HG03565 (cell line): ENCODE measurements around the gene CARS2.
"Not testable (repeated sequence)": the region's sequence is repeated elsewhere in the genome, so short reads cannot be mapped to it uniquely, and the experiment has no call there.

Experiments
- ATAC-seq: cut with Tn5 transposase; IDR thresholded peaks from one replicate; pipeline ENCODE4 v1.9.1; 2021; ENCODE audit warnings: mild to moderate bottlenecking, moderate library complexity; ENCODE audit not compliant: unreplicated experiment

CARS2 gene

DNA sequence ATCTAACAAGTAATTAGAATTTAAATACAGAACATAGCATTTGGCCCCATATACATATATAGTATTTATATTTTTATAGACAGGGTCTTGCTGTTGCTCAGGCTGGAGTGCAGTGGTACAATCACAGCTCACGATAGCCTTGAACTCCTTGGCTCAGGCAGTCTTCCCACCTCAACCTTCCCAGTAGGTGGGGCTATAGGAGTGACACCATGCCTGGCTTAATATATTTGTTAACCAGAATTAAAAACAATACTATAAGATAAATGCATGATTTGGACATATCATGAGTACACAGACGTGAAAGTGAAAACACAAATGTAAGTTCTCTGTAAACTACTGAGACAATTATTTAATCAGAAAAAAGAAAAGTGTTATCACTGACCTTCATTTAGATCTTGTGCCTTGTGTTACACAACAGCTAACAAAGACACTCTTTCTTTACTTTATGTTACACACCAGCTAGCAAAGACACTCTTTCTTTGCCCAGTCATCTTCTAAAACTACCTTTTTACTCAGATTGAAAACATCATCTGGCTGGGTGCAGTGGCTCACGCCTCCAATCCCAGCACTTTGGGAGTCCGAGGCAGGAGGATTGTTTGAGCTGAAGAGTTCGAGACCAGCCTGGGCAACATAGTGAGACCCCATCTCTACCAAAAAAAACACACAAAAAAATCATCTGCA lies 22.6 kb downstream of the CARS2 start:
- no peak for ATAC-seq

DNA sequence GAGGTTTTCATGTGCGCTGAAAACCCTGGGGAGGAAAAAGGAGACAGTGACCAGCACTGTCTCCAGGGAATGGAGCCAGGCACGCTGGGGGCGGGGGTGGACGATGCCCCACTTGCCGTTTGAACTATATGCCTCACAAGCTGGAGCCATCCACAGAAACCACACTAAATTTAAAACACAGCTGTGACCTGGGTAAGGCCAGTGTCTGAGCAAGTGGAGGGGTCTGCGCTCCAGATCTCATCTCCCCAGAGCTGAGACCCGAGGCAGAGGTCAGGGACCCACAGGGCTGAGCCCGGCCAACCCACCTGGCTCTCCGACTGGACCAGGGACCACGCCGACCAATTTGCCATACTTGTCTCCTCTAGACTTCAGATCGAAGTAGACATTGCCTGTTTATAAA lies 23.2 kb downstream of the CARS2 start:
- no peak for ATAC-seq

DNA sequence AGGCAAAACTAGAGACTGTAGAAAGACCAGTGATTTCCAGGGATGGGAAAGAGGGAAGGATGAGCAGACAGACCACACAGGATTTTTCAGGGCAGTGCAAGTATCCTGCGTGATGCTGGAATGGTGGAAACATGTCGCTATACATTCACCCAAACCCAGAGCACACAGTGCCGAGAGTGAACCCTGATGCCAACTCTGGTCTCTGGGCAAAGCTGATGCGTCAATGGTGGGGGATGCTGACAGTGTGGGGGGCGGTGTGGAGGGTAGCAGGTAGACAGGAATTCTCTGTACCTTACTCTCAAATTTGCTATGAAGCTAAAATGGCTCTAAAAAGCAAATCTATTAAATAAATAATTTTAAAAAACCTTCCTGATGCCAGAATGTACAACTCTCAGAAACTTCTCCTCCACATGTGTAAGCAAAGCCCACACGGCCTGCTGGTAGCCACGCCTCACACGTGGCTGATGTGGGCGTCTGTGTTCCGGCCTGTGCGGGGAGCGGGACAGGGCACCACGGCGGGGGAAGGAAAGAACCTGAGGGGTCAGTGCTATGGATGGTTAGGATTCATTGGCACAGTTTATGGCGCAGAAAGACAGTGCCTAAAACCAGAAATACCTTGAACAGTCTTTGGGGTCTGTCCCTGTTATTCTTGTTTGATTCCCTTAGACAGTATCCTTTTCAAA lies 23.9 kb downstream of the CARS2 start:
- no peak for ATAC-seq

DNA sequence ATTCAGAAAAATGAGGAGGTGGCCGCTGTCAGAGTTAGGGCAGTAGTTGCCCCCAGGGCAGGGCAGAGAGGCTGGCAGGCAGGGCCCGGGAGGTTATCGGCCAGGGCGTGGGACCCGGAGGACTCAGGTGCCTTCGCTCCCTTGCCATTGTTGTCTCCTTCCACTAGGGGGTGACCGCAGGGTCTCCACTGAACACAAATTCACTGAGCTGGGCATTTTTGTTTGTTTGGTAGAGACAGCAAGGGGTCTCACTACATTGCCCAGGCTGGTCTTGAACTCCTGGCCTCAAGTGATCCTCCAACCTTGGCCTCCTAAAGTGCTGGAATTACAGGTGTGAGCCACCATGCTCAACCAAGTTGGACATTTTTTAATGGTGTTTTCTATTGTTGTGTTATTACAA lies 25.1 kb downstream of the CARS2 start:
- no peak for ATAC-seq

DNA sequence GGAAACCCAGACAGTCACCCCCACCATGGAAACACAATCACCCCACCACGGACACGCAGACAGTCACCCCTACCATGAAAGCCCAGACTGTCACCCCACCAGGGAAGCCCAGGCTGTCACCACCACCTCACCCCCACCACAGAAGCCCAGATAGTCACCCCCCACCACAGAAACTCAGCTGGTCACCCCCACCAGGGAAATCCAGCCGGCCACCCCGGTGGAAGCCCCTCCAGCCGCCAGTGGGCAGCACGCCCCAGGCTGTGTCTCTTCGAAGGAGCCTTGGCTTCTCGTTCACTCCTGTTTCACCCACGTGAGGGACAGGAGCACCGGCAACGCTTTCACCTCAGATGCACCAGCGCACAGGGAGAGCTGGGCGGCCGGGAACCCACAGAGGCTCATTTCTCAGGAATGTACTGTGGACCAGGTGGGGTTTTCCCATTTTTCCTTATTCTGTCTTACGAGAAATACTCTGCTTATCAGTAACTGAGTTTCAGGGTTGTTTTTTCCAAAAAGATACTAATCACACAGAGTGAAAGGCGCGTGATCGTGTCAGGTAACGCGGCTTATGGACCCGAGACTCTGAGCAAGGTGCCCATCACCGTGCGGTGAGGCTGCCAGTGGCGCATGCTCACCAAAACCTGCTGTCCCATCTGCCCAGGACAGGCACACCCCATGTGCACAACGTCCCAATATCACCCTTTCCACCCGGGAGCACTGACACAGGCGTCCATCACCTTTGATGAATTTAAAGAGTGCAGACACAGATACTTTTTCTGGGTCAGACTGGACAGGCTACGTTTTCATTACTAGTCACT lies 28.0 kb downstream of the CARS2 start:
- no peak for ATAC-seq

DNA sequence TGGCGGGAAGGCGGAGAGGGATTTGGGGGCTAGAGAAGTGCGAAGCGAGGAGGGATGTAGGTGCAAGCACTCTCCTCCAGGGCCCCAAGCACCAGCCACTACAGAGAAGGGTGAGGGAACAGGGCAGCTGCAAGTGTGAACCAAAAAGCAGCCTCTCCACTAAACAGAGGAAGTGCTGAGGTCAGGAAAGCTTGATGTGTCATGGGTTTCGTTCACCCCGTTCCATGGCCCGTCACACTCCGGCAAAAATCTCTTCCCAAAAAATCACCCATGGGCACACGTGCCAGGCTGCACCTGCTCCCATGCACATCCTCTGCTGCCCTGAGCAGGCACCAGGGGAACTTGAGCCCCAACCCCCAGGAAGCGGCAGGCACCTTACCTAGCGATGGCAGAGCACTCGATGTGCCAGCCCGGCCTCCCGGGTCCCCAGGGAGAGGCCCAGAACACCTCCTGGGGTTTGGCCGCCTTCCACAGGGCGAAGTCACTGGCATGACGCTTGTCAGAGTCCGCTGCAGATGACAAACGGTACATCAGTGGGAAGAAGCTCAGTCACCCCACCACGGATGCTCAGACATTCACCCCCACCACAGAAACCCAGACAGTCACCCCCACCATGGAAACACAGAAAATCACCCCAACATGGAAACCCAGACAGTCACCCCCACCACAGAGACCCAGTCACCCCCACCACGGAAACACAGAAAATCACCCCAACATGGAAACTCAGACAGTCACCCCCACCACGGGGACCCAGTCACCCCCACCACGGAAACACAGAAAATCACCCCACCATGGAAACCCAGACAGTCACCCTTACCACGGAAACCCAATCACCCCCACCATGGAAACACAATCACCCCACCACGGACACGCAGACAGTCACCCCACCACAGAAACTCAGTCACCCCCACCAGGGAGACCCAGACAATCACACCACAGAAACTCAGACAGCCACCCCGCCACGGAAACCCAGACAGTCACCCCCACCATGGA lies 29.0 kb downstream of the CARS2 start:
- peak; percentile 65 for ATAC-seq

DNA sequence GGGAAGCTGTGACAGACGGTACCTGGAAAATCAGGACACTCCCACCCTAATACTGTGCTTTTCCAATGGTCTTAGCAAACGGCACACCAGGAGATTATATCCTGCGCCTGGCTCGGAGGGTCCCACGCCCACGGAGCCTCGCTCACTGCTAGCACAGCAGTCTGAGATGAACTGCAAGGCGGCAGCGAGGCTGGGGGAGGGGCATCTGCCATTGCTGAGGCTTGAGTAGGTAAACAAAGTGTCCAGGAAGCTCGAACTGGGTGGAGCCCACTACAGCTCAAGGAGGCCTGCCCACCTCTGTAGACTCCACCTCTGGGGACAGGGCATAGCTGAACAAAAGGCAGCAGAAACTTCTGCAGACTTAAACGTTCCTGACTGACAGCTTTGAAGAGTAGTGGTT lies 36.1 kb downstream of the CARS2 start:
- ATAC-seq, result not testable (repeated sequence)

DNA sequence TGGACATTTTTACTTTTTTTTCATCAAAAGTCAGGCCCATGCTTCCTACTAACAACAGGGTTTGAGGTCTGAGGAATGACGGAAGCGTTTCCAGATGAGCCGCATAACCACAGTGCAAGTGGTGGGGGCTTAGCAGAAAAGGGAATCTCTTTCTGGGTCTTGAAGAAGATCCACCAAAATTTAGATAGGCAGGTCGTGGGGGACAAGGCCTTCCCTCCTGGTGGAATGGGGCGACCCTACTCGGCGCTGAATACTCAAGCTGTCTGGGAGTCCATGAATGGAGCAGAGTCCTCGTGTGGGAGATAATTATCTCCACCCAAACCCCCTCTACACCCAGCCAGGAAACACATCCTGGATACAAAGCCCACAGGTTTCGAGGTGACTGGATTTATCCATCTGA lies 36.9 kb downstream of the CARS2 start:
- no peak for ATAC-seq

DNA sequence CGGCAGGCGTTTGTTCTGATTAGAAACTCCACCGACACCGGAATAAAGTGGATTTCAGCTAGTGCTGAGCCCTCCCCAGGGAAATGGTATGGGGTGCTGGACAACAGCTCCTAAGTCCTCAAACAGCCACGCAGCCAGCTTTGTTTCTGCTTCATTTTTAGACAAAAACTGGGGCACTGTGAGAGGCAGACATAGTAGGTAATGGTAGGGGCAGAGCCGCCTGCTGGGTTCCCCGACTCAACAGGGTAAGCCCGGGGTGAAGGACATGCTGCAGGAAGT lies 39.7 kb downstream of the CARS2 start:
- no peak for ATAC-seq

DNA sequence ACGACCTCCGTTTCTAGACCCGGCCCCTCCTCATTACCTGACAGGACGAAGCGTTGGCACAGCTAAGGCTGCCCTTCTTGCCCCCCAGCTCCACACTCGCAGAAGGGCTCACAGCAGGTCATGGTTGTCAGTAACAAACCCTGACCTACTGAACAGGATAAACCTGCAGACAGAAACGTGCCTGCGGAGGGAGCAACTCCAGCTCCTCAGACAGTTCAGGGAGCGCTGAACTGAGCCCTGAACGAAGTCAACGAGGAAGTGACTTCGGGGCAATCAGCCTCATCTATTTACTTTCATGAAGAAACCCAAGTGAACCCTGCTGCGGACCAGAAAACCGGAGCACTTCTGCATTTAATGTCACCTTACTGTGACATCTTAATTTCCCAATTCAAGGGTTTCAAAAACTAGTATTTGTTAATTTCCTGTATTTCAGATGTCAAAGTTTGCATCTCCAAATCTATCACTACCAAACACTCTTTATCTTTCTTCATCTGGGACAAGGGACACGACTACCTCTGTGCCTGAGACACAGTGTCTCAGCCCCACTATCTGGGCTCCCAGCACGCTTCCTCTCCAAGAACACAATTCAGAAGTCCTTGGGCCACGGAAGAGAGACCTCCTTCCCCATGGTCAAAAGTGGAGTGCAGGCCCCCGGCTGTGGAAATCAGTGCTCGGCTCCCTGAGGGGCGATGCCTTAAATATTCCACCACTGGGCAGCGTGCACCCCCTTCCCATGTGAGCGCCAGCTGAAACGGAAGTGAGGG lies 40.2 kb downstream of the CARS2 start:
- no peak for ATAC-seq

DNA sequence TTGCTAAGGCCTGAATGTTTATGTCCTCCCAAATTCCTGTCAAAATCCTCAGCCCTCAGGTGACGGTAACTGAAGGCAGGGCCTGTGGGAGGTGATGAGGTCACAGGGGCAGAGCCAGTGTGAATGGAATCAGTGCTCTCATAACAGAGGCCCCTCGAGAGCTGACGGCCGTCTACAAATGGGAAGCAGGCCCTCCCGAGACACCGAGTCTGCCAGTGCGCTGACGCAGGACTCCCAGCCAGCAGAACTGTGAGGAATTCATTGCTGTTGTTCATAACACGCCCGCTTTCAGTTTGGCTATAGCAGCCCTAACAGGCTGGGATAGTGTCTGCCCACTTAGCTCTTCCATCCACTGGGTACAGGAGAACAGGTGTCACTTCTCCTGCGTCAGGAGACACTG lies 41.2 kb downstream of the CARS2 start:
- no peak for ATAC-seq

DNA sequence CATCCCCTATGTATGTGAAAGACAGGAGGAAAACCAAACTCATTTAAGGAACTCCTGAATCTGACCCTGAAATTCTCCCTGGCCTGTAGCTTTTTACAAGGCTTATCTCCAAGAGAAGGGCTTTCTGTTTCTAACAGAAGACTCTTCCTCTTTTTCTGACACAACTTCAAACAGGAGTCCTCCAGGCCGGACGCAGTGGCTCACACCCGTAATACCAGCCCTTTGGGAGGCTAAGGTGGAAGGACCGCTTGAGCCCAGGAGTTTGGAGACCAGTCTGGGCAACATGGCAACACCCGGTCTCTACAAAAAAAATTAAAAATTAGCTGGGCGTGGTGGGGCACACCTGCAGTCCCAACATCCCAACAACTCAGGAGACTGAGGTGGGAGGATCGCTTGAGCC lies 41.9 kb downstream of the CARS2 start:
- ATAC-seq, result no peak

DNA sequence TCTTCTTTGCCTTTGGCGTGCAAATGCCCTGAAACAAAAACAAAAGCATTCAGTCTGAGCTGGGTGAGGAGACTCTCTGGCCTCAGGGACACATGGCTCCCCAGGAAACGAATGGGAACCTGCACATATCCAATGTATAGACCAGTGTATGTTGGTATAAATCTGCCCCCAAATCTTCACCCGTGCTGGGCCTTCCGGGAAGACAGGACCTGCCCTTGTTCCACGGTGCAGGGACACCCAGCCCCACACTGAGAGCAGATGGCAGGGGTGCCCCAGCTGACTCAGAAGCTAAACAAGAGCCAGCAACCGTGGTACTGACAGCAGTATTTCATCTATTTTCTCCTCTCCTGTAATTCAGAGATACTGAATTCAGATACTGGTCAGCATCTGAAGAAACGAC lies 42.4 kb downstream of the CARS2 start:
- ATAC-seq, result no peak

DNA sequence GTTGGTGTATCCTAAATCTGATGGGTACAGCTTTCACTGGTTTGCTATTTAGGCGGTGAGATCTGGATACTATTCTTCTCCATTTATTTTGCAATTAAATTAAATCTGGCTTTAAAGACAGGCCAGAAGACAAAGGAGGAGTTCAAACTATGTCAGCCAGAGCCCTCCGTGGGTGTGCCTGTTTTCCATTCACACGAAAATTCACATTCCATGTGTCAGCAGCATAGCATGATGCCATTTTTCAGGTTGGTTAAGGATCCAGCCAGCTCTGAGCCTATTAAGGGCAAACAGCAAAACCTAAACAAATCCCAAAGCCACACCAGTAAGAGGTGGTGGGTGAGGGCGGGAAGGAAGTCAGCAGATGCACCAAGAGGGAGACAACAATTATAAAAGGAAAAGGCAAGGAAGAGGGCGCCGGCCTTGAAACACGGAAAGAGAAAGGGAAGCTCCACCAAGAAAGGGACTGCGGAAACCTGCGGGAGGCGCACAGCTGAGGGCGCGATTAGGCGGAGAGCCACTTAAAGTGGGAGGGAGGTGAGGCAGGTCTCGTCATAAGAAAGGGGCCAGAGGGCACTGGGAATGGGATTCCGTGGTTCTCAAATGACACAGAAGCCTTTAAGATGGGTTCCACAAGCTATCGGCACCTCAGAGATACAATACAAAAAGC lies 43.0 kb downstream of the CARS2 start:
- ATAC-seq, result no peak

DNA sequence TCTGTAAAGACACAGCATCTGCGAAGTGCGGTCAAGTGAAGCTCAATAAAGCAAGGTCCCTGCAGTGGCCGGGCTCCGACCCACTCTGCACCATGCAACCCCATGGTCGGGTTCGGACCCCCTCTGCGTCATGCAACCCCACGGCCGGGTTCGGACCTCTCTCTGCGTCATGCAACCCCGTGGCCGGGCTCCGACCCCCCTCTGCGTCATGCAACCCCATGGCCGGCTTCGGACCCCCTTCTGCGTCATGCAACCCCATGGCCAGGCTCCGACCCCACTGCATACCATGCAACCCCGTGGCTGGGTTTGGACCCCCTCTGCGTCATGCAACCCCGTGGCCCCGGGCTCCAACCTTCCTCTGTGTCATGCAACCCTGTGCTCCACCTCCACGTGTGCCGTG lies 43.8 kb downstream of the CARS2 start:
- ATAC-seq, result no peak

DNA sequence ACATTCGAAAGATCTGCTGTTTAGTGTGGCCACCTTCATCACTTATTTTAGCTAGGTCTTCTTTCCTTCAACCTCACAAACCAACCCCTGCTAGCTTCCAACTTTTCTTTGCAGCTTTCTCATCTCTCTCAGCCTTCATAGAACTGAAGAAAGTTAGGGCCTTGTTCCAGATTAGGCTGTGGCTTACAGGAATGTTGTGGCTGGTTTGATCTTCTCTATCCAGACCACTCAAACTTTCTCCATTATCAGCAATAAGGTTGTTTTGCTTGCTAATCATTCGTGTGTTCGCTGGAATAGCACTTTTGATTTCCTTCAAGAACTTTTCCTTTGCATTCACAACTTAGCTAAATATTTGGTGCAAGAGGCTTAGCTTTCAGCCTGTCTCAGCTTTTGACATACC lies 44.7 kb downstream of the CARS2 start:
- no peak for ATAC-seq

DNA sequence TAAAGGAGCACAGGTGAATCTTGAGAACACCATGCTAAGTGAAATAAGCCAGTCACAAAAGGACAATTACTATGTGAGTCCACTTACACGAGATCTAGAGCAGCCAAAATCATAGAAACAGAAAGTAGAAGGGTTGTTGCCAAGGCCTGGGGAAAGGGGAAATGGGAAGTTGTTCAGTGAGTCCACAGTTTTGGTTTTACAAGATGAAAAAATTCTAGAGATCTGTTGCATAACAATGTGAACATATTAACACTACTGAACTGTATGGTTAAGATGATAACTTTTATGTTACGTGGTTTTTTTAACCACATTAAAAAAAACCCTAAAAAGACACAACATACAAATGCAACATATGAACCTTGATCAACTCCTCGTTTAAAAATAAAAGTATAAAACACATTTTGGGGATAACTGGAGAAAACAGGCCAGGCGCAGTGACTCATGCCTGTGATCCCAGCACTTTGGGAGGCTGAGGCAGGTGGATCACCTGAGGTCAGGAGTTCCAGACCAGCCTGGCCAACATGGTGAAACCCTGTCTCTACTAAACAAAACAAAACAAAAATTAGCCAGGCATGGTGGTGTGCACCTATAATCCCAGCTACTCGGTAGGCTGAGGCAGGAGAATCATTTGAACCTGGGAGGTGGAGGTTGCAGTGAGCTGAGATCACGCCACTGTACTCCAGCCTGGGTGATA lies 47.6 kb downstream of the CARS2 start:
- ATAC-seq, result peak; percentile 91

DNA sequence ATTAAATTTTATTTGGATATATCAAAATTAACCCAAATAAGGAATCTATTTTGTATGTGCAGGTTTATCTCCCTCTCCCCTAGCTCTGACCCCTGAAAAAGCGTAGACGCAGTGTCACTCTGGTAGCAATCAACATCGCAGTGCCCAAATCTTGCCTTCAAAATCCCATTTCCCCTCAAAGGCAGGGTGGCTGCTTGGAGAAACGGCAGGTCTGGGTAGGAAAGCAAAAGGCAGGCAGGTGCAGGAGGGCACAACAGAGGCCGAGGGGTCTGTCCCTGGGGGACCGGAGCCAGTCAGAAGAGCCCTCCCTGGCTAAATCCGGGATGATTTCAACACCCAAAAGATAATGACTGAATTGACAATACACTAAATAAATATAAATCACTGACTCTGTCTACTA lies 48.7 kb downstream of the CARS2 start:
- no peak for ATAC-seq

DNA sequence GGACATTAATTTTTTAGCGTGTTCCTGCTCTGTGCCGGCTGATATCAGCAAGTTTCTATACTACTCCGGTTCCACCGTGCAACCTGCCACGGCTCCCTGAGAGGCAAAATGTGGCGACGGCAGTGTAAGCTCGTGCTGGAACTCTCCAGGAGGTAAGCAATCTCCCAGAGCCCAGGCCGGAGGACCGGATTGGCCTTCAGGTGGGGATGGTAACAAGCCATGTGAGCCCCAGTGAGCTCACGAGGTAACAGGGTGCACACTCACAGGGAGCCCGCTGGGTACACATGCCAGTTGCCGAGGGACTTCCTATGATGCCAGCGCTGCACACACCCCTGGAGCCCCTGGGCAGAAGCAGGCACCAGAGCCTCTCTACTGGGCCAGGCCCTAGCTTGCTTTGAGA lies 52.1 kb downstream of the CARS2 start:
- ATAC-seq, result no peak
